Endothelial cell of umbilical vein (primary cell): ENCODE results near the gene UBE2QL1. TPM values are rescaled to one million over a fixed set of nuclear protein-coding genes. Genes with fewer than 3 reads are reported as not detected.

Source experiments
- BruUV-seq: library from RNA; stranded (reverse); fragments of 400-500 nt; replicated peaks from 2 replicates; lab custom pipeline; 2021; lab: Mats Ljungman, UMichigan
- CTCF ChIA-PET: fragments of 300-600, 350-600 bp; sonication (Branson Sonifier 250); formaldehyde crosslinking; loops from one replicate; lab custom pipeline; 2021; ENCODE audit warnings: antibody characterized with exemption, inconsistent platforms; lab: Charles Lee
- POLR2A ChIA-PET: fragments of 300-600, 350-600 bp; sonication (Branson Sonifier 250); formaldehyde crosslinking; loops from one replicate; lab custom pipeline; 2021; ENCODE audit warnings: antibody characterized with exemption, inconsistent platforms; lab: Charles Lee
- DNase-seq: peaks from one replicate; pipeline ENCODE4 v3.0.0-alpha.2; 2011; ENCODE audit warnings: low read depth, low spot score
- FAIRE-seq: peaks from 2 replicates; lab custom pipeline; 2011; peaks lifted over from hg19 to GRCh38; lab: Jason Lieb, UNC
- H2AFZ ChIP-seq: 2 replicates; pipeline ENCODE4 v1.6.0; 2012; ENCODE audit warnings: low read depth, low read length, control low read depth, inconsistent platforms
- H3K27ac ChIP-seq: 2 replicates; pipeline ENCODE4 v1.5.1; 2011; ENCODE audit warnings: low read depth, mild to moderate bottlenecking, control low read depth, low read length, moderate library complexity; ENCODE audit not compliant: insufficient read depth
- H3K27me3 ChIP-seq, 2 experiments: 2 replicates each; pipeline versions ENCODE4 v1.6.0 to v1.6.1; 2011; ENCODE audit warnings: low read length in 2 of 2, mixed read lengths in 1 of 2; ENCODE audit not compliant: control insufficient read depth in 2 of 2, insufficient read depth in 2 of 2
- H3K36me3 ChIP-seq, 2 experiments: 2 replicates in 1 of 2; 3 replicates in 1 of 2; pipeline ENCODE4 v1.5.1; 2011; ENCODE audit warnings: low read length in 2 of 2, mild to moderate bottlenecking in 1 of 2, moderate library complexity in 1 of 2; ENCODE audit not compliant: control insufficient read depth in 2 of 2, insufficient read depth in 2 of 2; ENCODE audit errors: extremely low read depth in 1 of 2
- H3K4me1 ChIP-seq: 3 replicates; pipeline ENCODE4 v1.5.1; 2011; ENCODE audit warnings: mild to moderate bottlenecking, low read length; ENCODE audit not compliant: control insufficient read depth, insufficient read depth; ENCODE audit errors: extremely low read depth
- H3K4me2 ChIP-seq: 2 replicates; pipeline ENCODE4 v1.6.1; 2011; ENCODE audit warnings: low read length, control low read depth, mixed read lengths; ENCODE audit not compliant: insufficient read depth
- H3K4me3 ChIP-seq, 3 experiments: fragments of 200-600 bp in 1 of 3; sonication (generic), shearing (Covaris generic) in 1 of 3; replicated peaks in 1 of 3; 2 replicates each; pipeline ENCODE4 v1.5.1; 2011 to 2016; ENCODE audit warnings: control low read depth in 3 of 3, low read length in 3 of 3, mild to moderate bottlenecking in 2 of 3, inconsistent platforms in 1 of 3, low read depth in 1 of 3, moderate library complexity in 1 of 3; ENCODE audit not compliant: insufficient read depth in 1 of 3
- H3K79me2 ChIP-seq: 2 replicates; pipeline ENCODE4 v1.6.0; 2012; ENCODE audit warnings: low read length, inconsistent platforms; ENCODE audit not compliant: control insufficient read depth, insufficient read depth
- H3K9ac ChIP-seq: replicated peaks from 2 replicates; pipeline ENCODE3; 2011; ENCODE audit warnings: low read length, control low read depth; ENCODE audit not compliant: insufficient read depth; ENCODE audit errors: extremely low read depth
- H3K9me1 ChIP-seq: replicated peaks from 3 replicates; pipeline ENCODE4 v1.6.0; 2011; ENCODE audit warnings: mild to moderate bottlenecking, low read length; ENCODE audit not compliant: control insufficient read depth, insufficient read depth; ENCODE audit errors: extremely low read depth
- H3K9me3 ChIP-seq: replicated peaks from 2 replicates; pipeline ENCODE4 v1.5.1; 2012; ENCODE audit warnings: low read length, inconsistent platforms; ENCODE audit not compliant: control insufficient read depth, insufficient read depth
- H4K20me1 ChIP-seq: replicated peaks from 2 replicates; pipeline ENCODE3; 2011; ENCODE audit warnings: mild to moderate bottlenecking, low read length; ENCODE audit not compliant: control insufficient read depth, insufficient read depth; ENCODE audit errors: extremely low read depth
- CTCF ChIP-seq, 2 donors: IDR thresholded peaks; 1 replicate in 1 of 2; 2 replicates in 1 of 2; pipeline ENCODE4 v1.5.1; 2011; ENCODE audit warnings: low read length in 2 of 2, mild to moderate bottlenecking in 2 of 2, moderate library complexity in 2 of 2, control low read depth in 1 of 2, inconsistent platforms in 1 of 2, low read depth in 1 of 2; ENCODE audit not compliant: insufficient read depth in 1 of 2; ENCODE audit errors: extremely low read depth in 1 of 2
- EZH2 ChIP-seq: IDR thresholded peaks from 2 replicates; pipeline ENCODE4 v1.6.1; 2012; ENCODE audit warnings: borderline replicate concordance, low read depth, mild to moderate bottlenecking, moderate library complexity, low read length, inconsistent platforms; ENCODE audit not compliant: severe bottlenecking
- FOS ChIP-seq: IDR thresholded peaks from 2 replicates; pipeline ENCODE4 v1.6.1; 2011; ENCODE audit warnings: mild to moderate bottlenecking, low read length, moderate library complexity, borderline replicate concordance; ENCODE audit not compliant: insufficient read depth
- GATA2 ChIP-seq: IDR thresholded peaks from 2 replicates; pipeline ENCODE4 v1.7.0; 2011; ENCODE audit warnings: low read depth, mild to moderate bottlenecking, moderate library complexity, mixed read lengths, low read length; ENCODE audit not compliant: insufficient read length, insufficient read depth
- JUN ChIP-seq: IDR thresholded peaks from 2 replicates; pipeline ENCODE4 v1.6.1; 2011; ENCODE audit warnings: borderline replicate concordance, low read depth; ENCODE audit not compliant: insufficient read length, insufficient read depth
- MAX ChIP-seq: IDR thresholded peaks from 2 replicates; pipeline ENCODE4 v1.6.1; 2011; ENCODE audit not compliant: insufficient read depth, insufficient read length
- MYC ChIP-seq: IDR thresholded peaks from one replicate; pipeline ENCODE4 v1.6.1; 2011; ENCODE audit warnings: mild to moderate bottlenecking, low read depth, low read length
- POLR2A ChIP-seq: IDR thresholded peaks from 2 replicates; pipeline ENCODE4 v1.6.1; 2012; ENCODE audit warnings: low read depth, mild to moderate bottlenecking, control low read depth, low read length
- POLR2AphosphoS5 ChIP-seq: IDR thresholded peaks from 2 replicates; pipeline ENCODE4 v1.6.1; 2012; ENCODE audit warnings: low read depth, mild to moderate bottlenecking, control low read depth, low read length, moderate library complexity; ENCODE audit not compliant: insufficient read depth
- dilution Hi-C: fragments of 300-500 bp; cut with MboI; formaldehyde crosslinking; loops from one replicate; pipeline ENCODE4 v1.15.0; 2019; ENCODE audit warnings: low sequenced_read_pairs; ENCODE audit not compliant: extremely low pct_ligation_motif_present
- intact Hi-C: fragments of 100-400 bp; cut with micrococcal nuclease; formaldehyde crosslinking; loops from one replicate; pipeline ENCODE4 v1.10.0; 2022
- polyA plus RNA-seq, 4 experiments: library from polyadenylated mRNA; depleted of rRNA in 3 of 4; stranded (reverse) in 3 of 4; unstranded in 1 of 4; fragments of >200 nt; gene quantifications; 2 replicates each; pipeline versions ENCODE4 v1.2.1 to v1.2.3, GENCODE V29; 2011 to 2012; ENCODE audit warnings: missing spikeins in 1 of 4
- total RNA-seq: library from RNA; stranded (reverse); gene quantifications from 2 replicates; pipeline ENCODE4 v1.2.3, GENCODE V29; 2021

The UBE2QL1 gene
- total and polyA plus RNA-seq, 2 donors (not counting 3 experiments of a cell fraction or from before 2014, with no cell fraction given): 0.04 to 0.15 TPM

- no peak for FAIRE-seq
These were observed 39.4 kb downstream of the UBE2QL1 start for GRCh38 chr5:6488021-6488420.

GRCh38 chr5:6489643-6490185 lies 41.1 kb downstream of the UBE2QL1 start:
- no peaks in the 10 kb centered on the region for H3K79me2 ChIP-seq
- FAIRE-seq: no peak
- H3K4me3 ChIP-seq: no peak overlapping the region
- H2AFZ ChIP-seq: no peak overlapping the region
- TF ChIP-seq POLR2A (no peak), FOS (no peak), POLR2AphosphoS5 (no peak), JUN (no peak), MYC (no peak), GATA2 (no peak), MAX (no peak), EZH2 (no peak), CTCF (IDR thresholded peaks at IDR 0.05; ENCODE audit: extremely low read depth in 1 of 2, insufficient read depth in 1 of 2, low read depth in 1 of 2, low read length in 2 of 2) (no peak)
- CTCF ChIA-PET: no interaction called here
- intact Hi-C loops: no loop called here
- H3K27me3 ChIP-seq: no peaks in the 10 kb centered on the region
- no peaks in the 10 kb centered on the region for H3K9me3 ChIP-seq
- H3K4me2 ChIP-seq: no peak overlapping the region
- no peak overlapping the region for H3K9ac ChIP-seq
- dilution Hi-C loops: no loop called here
- H3K36me3 ChIP-seq: no peaks in the 10 kb centered on the region
- H4K20me1 ChIP-seq: no peaks in the 10 kb centered on the region
- H3K4me1 ChIP-seq: no peaks in the 10 kb centered on the region
- POLR2A ChIA-PET: no interaction called here
- DNase-seq: no peak
- no peak overlapping the region for H3K27ac ChIP-seq
- BruUV-seq: no TSS peak
- H3K9me1 ChIP-seq: no peaks in the 10 kb centered on the region

More at GRCh38 chr5:6488021-6488420, 39.4 kb downstream of the UBE2QL1 start:
- Histone ChIP-seq H4K20me1 (no peaks in the 10 kb centered on the region), H2AFZ (no peak overlapping the region), H3K4me3 (no peak overlapping the region), H3K4me1 (no peaks in the 10 kb centered on the region), H3K79me2 (no peaks in the 10 kb centered on the region), H3K27me3 (no peaks in the 10 kb centered on the region), H3K9ac (no peak overlapping the region), H3K9me1 (no peaks in the 10 kb centered on the region), H3K9me3 (no peaks in the 10 kb centered on the region), H3K27ac (no peak overlapping the region), H3K36me3 (no peaks in the 10 kb centered on the region), H3K4me2 (no peak overlapping the region)
- no peak for DNase-seq
- ChIA-PET POLR2A (interaction anchor here (0.6 kb wide), 1 partner anchor 120 kb away, joined by 3 read pairs; no protein-coding TSS in a partner anchor), CTCF (no interaction called here)
- no peak for TF ChIP-seq MAX
- TF ChIP-seq POLR2AphosphoS5: no peak
- no peak for TF ChIP-seq MYC
- no peak for TF ChIP-seq POLR2A
- dilution Hi-C loops: no loop called here
- BruUV-seq: no TSS peak
- intact Hi-C loops: no loop called here
